Colonic mucosa (tissue), 4 donors: ENCODE data around the gene CORO2B. TPM values are rescaled to one million over a fixed set of nuclear protein-coding genes. Genes with fewer than 3 reads are reported as not detected.
"Not testable (repeated sequence)": the region's sequence is repeated elsewhere in the genome, so short reads cannot be mapped to it uniquely, and the experiment has no call there.

ENCODE experiments used
- DNase-seq: peaks from one replicate; pipeline ENCODE4 v3.0.0-alpha.2; 2020
- H3K27ac ChIP-seq: fragments of 200-600 bp; one replicate; pipeline ENCODE4 v1.8.0; 2021
- H3K27me3 ChIP-seq: fragments of 200-600 bp; one replicate; pipeline ENCODE4 v1.8.0; 2021
- H3K36me3 ChIP-seq: fragments of 200-600 bp; one replicate; pipeline ENCODE4 v1.8.0; 2021
- H3K4me1 ChIP-seq: fragments of 200-600 bp; one replicate; pipeline ENCODE4 v1.8.0; 2021; ENCODE audit warnings: mild to moderate bottlenecking
- H3K4me3 ChIP-seq: fragments of 200-600 bp; one replicate; pipeline ENCODE4 v1.8.0; 2021
- H3K9ac ChIP-seq, 2 donors: one replicate each; pipeline ENCODE4 v1.7.0; 2013; ENCODE audit warnings: control low read depth in 2 of 2, low read depth in 2 of 2, low read length in 2 of 2
- H3K9me3 ChIP-seq: fragments of 200-600 bp; one replicate; pipeline ENCODE4 v1.8.0; 2021
- CTCF ChIP-seq: fragments of 200-600 bp; IDR thresholded peaks from one replicate; pipeline ENCODE4 v1.8.0; 2022; ENCODE audit warnings: antibody characterized with exemption, mild to moderate bottlenecking
- intact Hi-C: fragments of 100-400 bp; cut with DNase I; formaldehyde crosslinking; loops from one replicate; pipeline ENCODE4 v1.14.1; 2022
- total RNA-seq, 2 donors: library from RNA; stranded (reverse); fragmentation: NEBNext Ultra II Directional in 1 of 2; extraction: Animal tissue kit (Norgen Biotek cat#: 25700) in 1 of 2; gene quantifications; one replicate each; pipeline ENCODE4 v1.2.1, GENCODE V29; 2021
- donor health status: healthy.
- donor health status: DM: no; HTN: no; CAD: no.
- donor health status: DM: no; HTN: no; CAD: no.

Gene CORO2B
- total RNA-seq, 2 donors from 2014 or later, result 0.77 to 1.2 TPM

DNA sequence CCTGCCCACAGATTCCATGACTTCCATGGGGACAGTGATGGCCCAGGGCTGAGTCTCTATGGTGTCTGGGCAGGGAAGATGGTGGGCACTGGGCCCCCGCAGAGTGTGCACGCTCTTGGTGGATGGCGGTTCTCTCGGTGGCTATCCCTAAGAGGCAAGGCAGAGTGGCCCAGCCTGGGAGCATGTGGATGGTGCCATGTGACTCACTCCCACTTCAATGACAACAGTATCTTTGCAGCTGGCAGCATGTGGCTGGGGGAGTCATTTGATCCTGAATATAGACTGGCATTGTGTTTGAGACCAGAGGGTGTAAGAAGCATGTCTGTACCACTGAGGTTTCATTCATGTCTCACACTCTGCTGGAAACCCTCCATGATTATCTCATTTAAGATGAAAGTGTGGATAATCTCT, 101.2 kb downstream of the CORO2B start:
- intact Hi-C loops, result loop anchor here (5.0 kb wide), 1 partner anchor 197 kb away; no protein-coding TSS in a partner anchor
- no peak for TF ChIP-seq CTCF

DNA sequence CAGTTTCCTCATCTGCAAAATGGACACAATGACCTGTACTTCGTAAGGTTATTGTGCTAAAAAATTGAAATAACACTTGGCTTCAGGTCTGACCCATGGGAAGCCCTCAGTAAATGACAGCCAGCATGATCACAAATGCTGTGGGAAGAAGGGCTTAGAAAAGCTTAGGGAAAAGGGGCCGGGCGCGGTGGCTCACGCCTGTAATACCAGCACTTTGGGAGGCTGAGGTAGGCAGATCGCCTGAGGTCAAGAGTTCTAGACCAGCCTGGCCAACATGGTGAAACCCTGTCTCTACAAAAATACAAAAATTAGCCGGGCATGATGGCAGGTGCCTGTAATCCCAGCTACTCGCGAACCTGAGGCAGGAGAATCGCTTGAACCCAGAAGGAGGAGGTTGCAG, 102.0 kb downstream of the CORO2B start:
- DNase-seq, intact Hi-C loops, H3K4me3 ChIP-seq, H3K9me3 ChIP-seq, H3K4me1 ChIP-seq, H3K36me3 ChIP-seq, H3K9ac ChIP-seq, H3K27me3 ChIP-seq, H3K27ac ChIP-seq: not testable (repeated sequence)

More for the DNA sequence above, 101.2 kb downstream of the CORO2B start:
- Histone ChIP-seq H3K9me3 (no peaks in the 10 kb centered on the region), H3K27ac (no peak overlapping the region), H3K4me1 (no peaks in the 10 kb centered on the region), H3K4me3 (no peak overlapping the region), H3K27me3 (no peaks in the 10 kb centered on the region), H3K9ac (no peak overlapping the region), H3K36me3 (no peaks in the 10 kb centered on the region)
- DNase-seq, result no peak

DNA sequence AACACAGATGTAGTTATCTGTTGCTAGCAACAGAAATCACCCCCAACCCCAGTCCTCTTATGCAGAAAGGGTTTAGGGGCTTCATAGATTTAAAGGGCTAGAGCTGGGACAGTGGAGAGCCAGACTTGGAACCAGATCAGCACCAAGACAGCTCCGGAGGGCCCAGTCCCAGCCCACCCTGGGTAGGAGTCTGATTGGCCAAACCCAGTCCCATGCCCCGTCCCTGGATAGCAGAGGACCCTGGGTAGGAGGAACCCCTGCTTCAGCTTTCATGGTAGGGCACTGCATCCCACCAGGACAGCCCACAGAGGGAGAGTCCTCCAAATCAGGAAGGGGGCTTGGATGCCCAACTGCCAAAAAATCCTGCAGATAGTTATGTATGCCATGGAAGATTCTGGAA, 103.0 kb downstream of the CORO2B start:
- Histone ChIP-seq H3K4me3 (no peak overlapping the region), H3K9ac (no peak overlapping the region), H3K27ac (no peak overlapping the region), H3K4me1 (no peaks in the 10 kb centered on the region), H3K9me3 (no peaks in the 10 kb centered on the region), H3K27me3 (no peaks in the 10 kb centered on the region), H3K36me3 (no peaks in the 10 kb centered on the region)
- no peak for TF ChIP-seq CTCF
- intact Hi-C loops, result no loop called here
- no peak for DNase-seq

GRCh38 chr15:68682330-68682729, 103.5 kb downstream of the CORO2B start:
- Histone ChIP-seq H3K27me3 (no peaks in the 10 kb centered on the region), H3K4me1 (no peaks in the 10 kb centered on the region), H3K9ac (no peak overlapping the region), H3K27ac (no peak overlapping the region), H3K36me3 (no peaks in the 10 kb centered on the region), H3K9me3 (no peaks in the 10 kb centered on the region), H3K4me3 (no peak overlapping the region)
- intact Hi-C loops, result no loop called here
- no peak for DNase-seq
- TF ChIP-seq CTCF, result no peak

DNA sequence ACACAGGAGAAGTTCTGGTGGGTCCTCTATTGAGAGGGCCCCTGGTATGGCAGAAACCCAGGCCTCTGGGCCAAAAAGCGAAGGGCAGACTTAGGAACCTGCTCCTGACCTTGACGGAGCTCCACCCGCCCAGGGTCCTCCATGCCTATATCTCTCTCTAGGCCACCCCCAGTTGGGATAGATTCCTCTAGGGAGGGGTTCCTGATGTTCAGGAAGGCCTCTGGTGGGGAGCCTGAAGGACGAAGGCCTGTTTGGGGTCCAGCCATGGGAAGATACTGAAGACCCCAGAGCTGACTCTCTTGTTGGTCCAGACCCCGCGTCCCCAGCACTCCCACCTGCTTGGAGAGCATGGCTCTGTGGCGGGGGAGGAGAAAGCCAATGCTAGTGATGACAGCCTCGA, 104.2 kb downstream of the CORO2B start:
- H3K9ac ChIP-seq, result no peak overlapping the region
- no peaks in the 10 kb centered on the region for H3K9me3 ChIP-seq
- H3K36me3 ChIP-seq, result no peaks in the 10 kb centered on the region
- no peak overlapping the region for H3K27ac ChIP-seq
- no peak overlapping the region for H3K4me3 ChIP-seq
- H3K4me1 ChIP-seq, result no peaks in the 10 kb centered on the region
- no peak for TF ChIP-seq CTCF
- no peak for DNase-seq
- intact Hi-C loops, result no loop called here
- no peaks in the 10 kb centered on the region for H3K27me3 ChIP-seq

GRCh38 chr15:68683551-68683950, 104.8 kb downstream of the CORO2B start:
- DNase-seq, result no peak

More at GRCh38 chr15:68683551-68683950, 104.8 kb downstream of the CORO2B start:
- Histone ChIP-seq H3K36me3 (no peaks in the 10 kb centered on the region), H3K27me3 (no peaks in the 10 kb centered on the region), H3K4me1 (no peaks in the 10 kb centered on the region), H3K9ac (no peak overlapping the region), H3K9me3 (no peaks in the 10 kb centered on the region), H3K27ac (no peak overlapping the region), H3K4me3 (no peak overlapping the region)
- no peak for TF ChIP-seq CTCF
- intact Hi-C loops, result no loop called here
